Smooth muscle cell (in vitro differentiated cells): ENCODE measurements around the gene ORC3. TPM values are rescaled to one million over a fixed set of nuclear protein-coding genes. Genes with fewer than 3 reads are reported as not detected.

Experiments used
- DNase-seq: peaks from one replicate; lab custom pipeline; 2025; ENCODE audit not compliant: unreplicated experiment; lab: John Stamatoyannopoulos, UW
- H2AFZ ChIP-seq: fragments of 200-600 bp; sonication (generic); 2 replicates; pipeline ENCODE4 v1.6.0; 2016; ENCODE audit warnings: antibody characterized with exemption, low read depth, mild to moderate bottlenecking
- H3F3A ChIP-seq: fragments of 200-600 bp; sonication (generic); 2 replicates; pipeline ENCODE4 v1.6.0; 2017; ENCODE audit warnings: antibody characterized with exemption, low read depth
- H3K27ac ChIP-seq: fragments of 200-600 bp; sonication (generic); 2 replicates; pipeline ENCODE4 v1.5.1; 2016; ENCODE audit warnings: low read depth, mild to moderate bottlenecking
- H3K27me3 ChIP-seq: fragments of 200-600 bp; sonication (generic); 2 replicates; pipeline ENCODE4 v1.6.1; 2016; ENCODE audit warnings: low read depth, mild to moderate bottlenecking
- H3K36me3 ChIP-seq: fragments of 200-600 bp; sonication (generic); 2 replicates; pipeline ENCODE4 v1.5.1; 2016; ENCODE audit warnings: low read depth
- H3K4me1 ChIP-seq: fragments of 200-600 bp; sonication (generic); 2 replicates; pipeline ENCODE4 v1.5.1; 2016; ENCODE audit warnings: low read depth
- H3K4me2 ChIP-seq: fragments of 200-600 bp; sonication (generic); 2 replicates; pipeline ENCODE4 v1.6.0; 2016; ENCODE audit warnings: mild to moderate bottlenecking
- H3K4me3 ChIP-seq: fragments of 200-600 bp; sonication (generic); 2 replicates; pipeline ENCODE4 v1.5.1; 2016; ENCODE audit warnings: mild to moderate bottlenecking
- H3K79me2 ChIP-seq: fragments of 200-600 bp; sonication (generic); 2 replicates; pipeline ENCODE4 v1.6.0; 2016; ENCODE audit warnings: low read depth, mild to moderate bottlenecking
- H3K9ac ChIP-seq: fragments of 200-600 bp; sonication (generic); 2 replicates; pipeline ENCODE4 v1.6.0; 2016; ENCODE audit warnings: low read depth
- H3K9me3 ChIP-seq: fragments of 200-600 bp; sonication (generic); replicated peaks from 2 replicates; pipeline ENCODE4 v1.5.1; 2016; ENCODE audit warnings: low read depth
- H4K20me1 ChIP-seq: fragments of 200-600 bp; sonication (generic); 2 replicates; pipeline ENCODE4 v1.6.0; 2016; ENCODE audit warnings: low read depth
- CTCF ChIP-seq: fragments of 200-600 bp; sonication (generic); IDR thresholded peaks from 2 replicates; pipeline ENCODE4 v1.5.1; 2017; ENCODE audit warnings: borderline replicate concordance, mild to moderate bottlenecking, antibody characterized with exemption; ENCODE audit not compliant: insufficient read depth, poor library complexity, severe bottlenecking
- WGBS: methylation state at CpG from one replicate; pipeline ENCODE4 v1.1.7; 2016; ENCODE audit warnings: low lambda C conversion rate; 5-methylcytosine and 5-hydroxymethylcytosine counted together
- polyA plus RNA-seq: library from polyadenylated mRNA; unstranded; fragments of >200 nt; fragmentation: Nextera tagmentation; extraction: Ambion mirVana; gene quantifications from 2 replicates; pipeline ENCODE4 v1.2.1, GENCODE V29; 2016
- total RNA-seq: library from RNA; depleted of rRNA; stranded (reverse); fragments of >200 nt; gene quantifications from 2 replicates; pipeline ENCODE4 v1.2.3, GENCODE V29; 2014

ORC3 gene
- total and polyA plus RNA-seq, 2 experiments from 2014 or later: 23.4 to 37.1 TPM

- Histone ChIP-seq H3K79me2 (no peaks in the 10 kb centered on the region), H3K9ac (no peak overlapping the region), H3K4me2 (no peak overlapping the region), H3K4me1 (peaks cover 8% of the 10 kb centered on the region), H3K9me3 (no peaks in the 10 kb centered on the region), H3F3A (no peaks in the 10 kb centered on the region), H2AFZ (no peak overlapping the region), H3K36me3 (no peaks in the 10 kb centered on the region), H3K27me3 (no peaks in the 10 kb centered on the region), H4K20me1 (no peaks in the 10 kb centered on the region), H3K27ac (no peak overlapping the region), H3K4me3 (no peak overlapping the region)
- no peak for DNase-seq
- 75% methylated on average over 3 of the region's 3 CpGs for WGBS
- TF ChIP-seq CTCF: no peak
These were observed 63.4 kb downstream of the ORC3 start for GRCh38 chr6:87653074-87653962.

DNA sequence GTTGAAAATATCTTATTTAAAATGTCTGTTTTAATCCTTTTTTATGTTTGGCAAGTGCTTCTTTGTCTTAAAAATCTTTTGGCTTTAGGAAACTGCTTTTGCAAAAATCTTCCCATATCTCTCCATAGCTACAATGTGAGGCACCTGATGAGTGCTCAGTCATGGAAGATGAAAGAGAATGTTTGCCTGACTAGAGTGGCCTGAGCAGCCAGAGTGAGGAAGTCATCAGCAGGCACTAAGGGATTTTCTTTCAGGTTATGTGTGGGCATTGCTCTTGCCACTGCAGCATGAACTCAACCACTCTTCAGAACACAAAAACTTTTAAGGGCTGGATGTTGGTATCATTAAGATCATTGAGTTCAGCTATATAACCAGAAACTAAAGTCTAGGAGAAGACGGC, 64.2 kb downstream of the ORC3 start:
- Histone ChIP-seq H3K4me1 (peaks cover 8% of the 10 kb centered on the region), H3K79me2 (no peaks in the 10 kb centered on the region), H3K9ac (no peak overlapping the region), H3K4me3 (no peak overlapping the region), H3K9me3 (no peaks in the 10 kb centered on the region), H3K36me3 (no peaks in the 10 kb centered on the region), H2AFZ (no peak overlapping the region), H3K4me2 (no peak overlapping the region), H3K27me3 (no peaks in the 10 kb centered on the region), H3K27ac (no peak overlapping the region), H3F3A (no peaks in the 10 kb centered on the region), H4K20me1 (no peaks in the 10 kb centered on the region)
- DNase-seq: no peak
- no peak for TF ChIP-seq CTCF
- 100% methylated on average over 1 of the region's 1 CpG for WGBS

GRCh38 chr6:87654875-87655454, 65.0 kb downstream of the ORC3 start:
- no peak for DNase-seq
- Histone ChIP-seq H3K79me2 (no peaks in the 10 kb centered on the region), H3F3A (no peaks in the 10 kb centered on the region), H3K4me1 (peaks cover 8% of the 10 kb centered on the region), H3K4me2 (no peak overlapping the region), H3K9ac (no peak overlapping the region), H2AFZ (no peak overlapping the region), H3K27me3 (no peaks in the 10 kb centered on the region), H3K36me3 (no peaks in the 10 kb centered on the region), H3K27ac (no peak overlapping the region), H3K9me3 (no peaks in the 10 kb centered on the region), H4K20me1 (no peaks in the 10 kb centered on the region), H3K4me3 (no peak overlapping the region)
- WGBS: 92% methylated on average over 2 of the region's 2 CpGs
- TF ChIP-seq CTCF: no peak

- Histone ChIP-seq H3F3A (no peaks in the 10 kb centered on the region), H3K4me1 (peaks cover 8% of the 10 kb centered on the region), H3K27ac (no peak overlapping the region), H3K4me3 (no peak overlapping the region), H3K79me2 (no peaks in the 10 kb centered on the region), H3K4me2 (no peak overlapping the region), H3K9ac (no peak overlapping the region), H3K9me3 (no peaks in the 10 kb centered on the region), H2AFZ (no peak overlapping the region), H3K36me3 (no peaks in the 10 kb centered on the region), H4K20me1 (no peaks in the 10 kb centered on the region), H3K27me3 (no peaks in the 10 kb centered on the region)
- TF ChIP-seq CTCF: no peak
- no peak for DNase-seq
These were observed 65.9 kb downstream of the ORC3 start for GRCh38 chr6:87655824-87656223.
